Measurements from ENCODE around the gene CDKN3.
"Not testable (repeated sequence)": the region's sequence is repeated elsewhere in the genome, so short reads cannot be mapped to it uniquely, and the experiment has no call there.

CDKN3 gene

GRCh38 chr14:54446161-54446693 lies 49.4 kb downstream of the CDKN3 start:
- no peak overlapping the region for H3K4me3 Mint-ChIP-seq
- no peak overlapping the region for H3K27ac Mint-ChIP-seq
- no peaks in the 10 kb centered on the region for H3K9me3 Mint-ChIP-seq
- CTCF ChIA-PET, result interaction anchor here (0.7 kb wide), 1 partner anchor 10 kb away, joined by 3 read pairs; no protein-coding TSS in a partner anchor
- peaks cover 34% of the 10 kb centered on the region for H3K27me3 Mint-ChIP-seq
- no peak for DNase-seq
- H3K4me1 Mint-ChIP-seq, result peaks cover 9% of the 10 kb centered on the region
- H3K36me3 Mint-ChIP-seq, result no peaks in the 10 kb centered on the region

- Mint-ChIP-seq H3K4me3 (no peak overlapping the region), H3K4me1 (no peaks in the 10 kb centered on the region), H3K27me3 (peaks cover 34% of the 10 kb centered on the region), H3K9me3 (no peaks in the 10 kb centered on the region), H3K36me3 (no peaks in the 10 kb centered on the region), H3K27ac (no peak overlapping the region)
- CTCF ChIA-PET, result no interaction called here
- DNase-seq, result no peak
These were observed 50.5 kb downstream of the CDKN3 start for GRCh38 chr14:54447231-54447692.

- no peak overlapping the region for H3K27ac Mint-ChIP-seq
- no peaks in the 10 kb centered on the region for H3K36me3 Mint-ChIP-seq
- no peaks in the 10 kb centered on the region for H3K4me1 Mint-ChIP-seq
- peaks cover 20% of the 10 kb centered on the region for H3K27me3 Mint-ChIP-seq
- DNase-seq, result no peak
- H3K4me3 Mint-ChIP-seq, result no peak overlapping the region
- CTCF ChIA-PET, result no interaction called here
- H3K9me3 Mint-ChIP-seq, result no peaks in the 10 kb centered on the region
These were observed 53.7 kb downstream of the CDKN3 start for GRCh38 chr14:54450535-54450934.

- CTCF ChIA-PET, result no interaction called here
- H3K4me1 Mint-ChIP-seq, result no peaks in the 10 kb centered on the region
- no peaks in the 10 kb centered on the region for H3K36me3 Mint-ChIP-seq
- DNase-seq, result no peak
- peaks cover 17% of the 10 kb centered on the region for H3K27me3 Mint-ChIP-seq
- H3K4me3 Mint-ChIP-seq, result no peak overlapping the region
- H3K9me3 Mint-ChIP-seq, result no peaks in the 10 kb centered on the region
- no peak overlapping the region for H3K27ac Mint-ChIP-seq
These were observed 54.4 kb downstream of the CDKN3 start for GRCh38 chr14:54451121-54451601.

GRCh38 chr14:54451961-54452360 lies 55.2 kb downstream of the CDKN3 start:
- Mint-ChIP-seq H3K4me3 (no peak overlapping the region), H3K27me3 (peaks cover 9% of the 10 kb centered on the region), H3K36me3 (no peaks in the 10 kb centered on the region), H3K4me1 (no peaks in the 10 kb centered on the region), H3K27ac (no peak overlapping the region), H3K9me3 (no peaks in the 10 kb centered on the region)
- DNase-seq, result no peak
- CTCF ChIA-PET, result no interaction called here

- Mint-ChIP-seq H3K9me3 (no peaks in the 10 kb centered on the region), H3K4me3 (no peak overlapping the region), H3K27me3 (peaks cover 7% of the 10 kb centered on the region), H3K4me1 (no peaks in the 10 kb centered on the region), H3K36me3 (no peaks in the 10 kb centered on the region), H3K27ac (no peak overlapping the region)
- CTCF ChIA-PET, result no interaction called here
- DNase-seq, result no peak
These were observed 56.4 kb downstream of the CDKN3 start for GRCh38 chr14:54453252-54453651.

- H3K27me3 Mint-ChIP-seq, CTCF ChIA-PET, H3K4me3 Mint-ChIP-seq, DNase-seq, H3K36me3 Mint-ChIP-seq, H3K9me3 Mint-ChIP-seq, H3K27ac Mint-ChIP-seq, H3K4me1 Mint-ChIP-seq: not testable (repeated sequence)
These were observed 57.2 kb downstream of the CDKN3 start for GRCh38 chr14:54453990-54454389.

GRCh38 chr14:54455363-54455762 lies 58.6 kb downstream of the CDKN3 start:
- Mint-ChIP-seq H3K27me3 (no peaks in the 10 kb centered on the region), H3K4me1 (no peaks in the 10 kb centered on the region), H3K9me3 (peaks cover 9% of the 10 kb centered on the region), H3K36me3 (no peaks in the 10 kb centered on the region), H3K4me3 (no peak overlapping the region), H3K27ac (no peak overlapping the region)
- no peak for DNase-seq
- CTCF ChIA-PET, result interaction anchor here (1.3 kb wide), 1 partner anchor 12 kb away, joined by 3 read pairs; no protein-coding TSS in a partner anchor

- not testable (repeated sequence) for H3K27ac Mint-ChIP-seq, H3K4me3 Mint-ChIP-seq, H3K4me1 Mint-ChIP-seq, DNase-seq, H3K36me3 Mint-ChIP-seq, H3K9me3 Mint-ChIP-seq, H3K27me3 Mint-ChIP-seq
- CTCF ChIA-PET, result interaction anchor here (0.5 to 1.0 kb wide), 3 partner anchors 10 to 62 kb away, joined by 3 read pairs; no protein-coding TSS in a partner anchor
These were observed 60.2 kb downstream of the CDKN3 start for GRCh38 chr14:54456820-54457608.

- H3K4me3 Mint-ChIP-seq, result no peak overlapping the region
- H3K4me1 Mint-ChIP-seq, result no peaks in the 10 kb centered on the region
- H3K27ac Mint-ChIP-seq, result no peak overlapping the region
- no peaks in the 10 kb centered on the region for H3K27me3 Mint-ChIP-seq
- CTCF ChIA-PET, result interaction anchor here (0.7 kb wide), 1 partner anchor 61 kb away, joined by 3 read pairs; no protein-coding TSS in a partner anchor
- DNase-seq, result no peak
- H3K9me3 Mint-ChIP-seq, result peaks cover 9% of the 10 kb centered on the region
- no peaks in the 10 kb centered on the region for H3K36me3 Mint-ChIP-seq
These were observed 60.8 kb downstream of the CDKN3 start for GRCh38 chr14:54457609-54457996.

GRCh38 chr14:54458536-54458935 lies 61.7 kb downstream of the CDKN3 start:
- CTCF ChIA-PET, H3K4me1 Mint-ChIP-seq: not testable (repeated sequence)

GRCh38 chr14:54459106-54459505 lies 62.3 kb downstream of the CDKN3 start:
- no peaks in the 10 kb centered on the region for H3K27me3 Mint-ChIP-seq

More at GRCh38 chr14:54458536-54458935, 61.7 kb downstream of the CDKN3 start:
- H3K36me3 Mint-ChIP-seq, H3K9me3 Mint-ChIP-seq, H3K27ac Mint-ChIP-seq, H3K4me3 Mint-ChIP-seq, DNase-seq, H3K27me3 Mint-ChIP-seq: not testable (repeated sequence)

GRCh38 chr14:54462048-54462447 lies 65.2 kb downstream of the CDKN3 start:
- Mint-ChIP-seq H3K4me1 (no peaks in the 10 kb centered on the region), H3K27ac (no peak overlapping the region), H3K9me3 (peaks cover 15% of the 10 kb centered on the region), H3K27me3 (peaks cover 9% of the 10 kb centered on the region), H3K4me3 (no peak overlapping the region), H3K36me3 (no peaks in the 10 kb centered on the region)
- CTCF ChIA-PET, result interaction anchor here (0.7 kb wide), 1 partner anchor 33 kb away, joined by 3 read pairs; no protein-coding TSS in a partner anchor
- DNase-seq, result no peak

More at GRCh38 chr14:54459106-54459505, 62.3 kb downstream of the CDKN3 start:
- H3K27ac Mint-ChIP-seq, result no peak overlapping the region
- no peak overlapping the region for H3K4me3 Mint-ChIP-seq
- no peaks in the 10 kb centered on the region for H3K4me1 Mint-ChIP-seq
- DNase-seq, result no peak
- H3K36me3 Mint-ChIP-seq, result no peaks in the 10 kb centered on the region
- CTCF ChIA-PET, result no interaction called here
- H3K9me3 Mint-ChIP-seq, result peaks cover 9% of the 10 kb centered on the region

- H3K27me3 Mint-ChIP-seq, result peaks cover 12% of the 10 kb centered on the region
- H3K4me1 Mint-ChIP-seq, result no peaks in the 10 kb centered on the region
- H3K9me3 Mint-ChIP-seq, result peaks cover 16% of the 10 kb centered on the region
- peaks cover 9% of the 10 kb centered on the region for H3K36me3 Mint-ChIP-seq
- CTCF ChIA-PET, result no interaction called here
- H3K27ac Mint-ChIP-seq, result no peak overlapping the region
- H3K4me3 Mint-ChIP-seq, result no peak overlapping the region
- no peak for DNase-seq
These were observed 68.8 kb downstream of the CDKN3 start for GRCh38 chr14:54465654-54466053.

- Mint-ChIP-seq H3K4me3 (no peak overlapping the region), H3K27me3 (peaks cover 12% of the 10 kb centered on the region), H3K27ac (no peak overlapping the region), H3K4me1 (no peaks in the 10 kb centered on the region), H3K9me3 (peaks cover 16% of the 10 kb centered on the region), H3K36me3 (peaks cover 16% of the 10 kb centered on the region)
- no peak for DNase-seq
- CTCF ChIA-PET, result no interaction called here
These were observed 70.5 kb downstream of the CDKN3 start for GRCh38 chr14:54467280-54467679.
